ENCODE measurements around the gene CLIC5.

CLIC5 gene

GRCh38 chr6:45881705-45882467 is 133.8 kb downstream of the CLIC5 start:
- no peak for DNase-seq

GRCh38 chr6:45880676-45881075 is 135.0 kb downstream of the CLIC5 start:
- DNase-seq: no peak

- no peak for DNase-seq
These were observed 135.5 kb downstream of the CLIC5 start for GRCh38 chr6:45880159-45880558.

GRCh38 chr6:45877970-45878590 is 137.6 kb downstream of the CLIC5 start:
- no peak for DNase-seq

GRCh38 chr6:45872827-45873365 is 142.8 kb downstream of the CLIC5 start:
- no peak for DNase-seq

- no peak for DNase-seq
These were observed 145.1 kb downstream of the CLIC5 start for GRCh38 chr6:45870531-45870930.

- no peak for DNase-seq
These were observed 151.0 kb downstream of the CLIC5 start for GRCh38 chr6:45864651-45865050.

GRCh38 chr6:45858691-45859090 is 157.0 kb downstream of the CLIC5 start:
- DNase-seq: no peak

GRCh38 chr6:45857827-45858226 is 157.8 kb downstream of the CLIC5 start:
- no peak for DNase-seq

GRCh38 chr6:45855642-45856394 is 159.8 kb downstream of the CLIC5 start:
- DNase-seq: no peak

- no peak for DNase-seq
These were observed 161.4 kb downstream of the CLIC5 start for GRCh38 chr6:45854149-45854742.

- DNase-seq: no peak
These were observed 164.6 kb downstream of the CLIC5 start for GRCh38 chr6:45851034-45851400.

- DNase-seq: no peak
These were observed 165.2 kb downstream of the CLIC5 start for GRCh38 chr6:45850378-45851033.

- no peak for DNase-seq
These were observed 170.1 kb downstream of the CLIC5 start for GRCh38 chr6:45845567-45845966.

GRCh38 chr6:45844986-45845385 is 170.7 kb downstream of the CLIC5 start:
- DNase-seq: no peak

GRCh38 chr6:45843848-45844521 is 171.7 kb downstream of the CLIC5 start:
- no peak for DNase-seq

- no peak for DNase-seq
These were observed 174.6 kb downstream of the CLIC5 start for GRCh38 chr6:45841062-45841461.

GRCh38 chr6:45838996-45839395 is 176.7 kb downstream of the CLIC5 start:
- no peak for DNase-seq

GRCh38 chr6:45838451-45838850 is 177.2 kb downstream of the CLIC5 start:
- DNase-seq: no peak

GRCh38 chr6:45837541-45838200 is 178.0 kb downstream of the CLIC5 start:
- no peak for DNase-seq

- DNase-seq: no peak
These were observed 178.7 kb downstream of the CLIC5 start for GRCh38 chr6:45836984-45837383.

- no peak for DNase-seq
These were observed 179.2 kb downstream of the CLIC5 start for GRCh38 chr6:45836438-45836824.

All from DMS153 (cell line).